GM10248 (cell line): ENCODE data around the gene SURF6.
"Not testable (repeated sequence)": the region's sequence is repeated elsewhere in the genome, so short reads cannot be mapped to it uniquely, and the experiment has no call there.

Experiments
- CTCF ChIA-PET: fragments of 300-600 bp; sonication (Branson Sonifier 250); formaldehyde crosslinking; extraction: SDS; loops from one replicate; lab custom pipeline; 2021; ENCODE audit warnings: antibody characterized with exemption; lab: Yijun Ruan, JAX
- POLR2A ChIA-PET: fragments of 350-650 bp; sonication (Branson Sonifier 250); formaldehyde crosslinking; extraction: SDS; loops from one replicate; lab custom pipeline; 2020; ENCODE audit warnings: antibody characterized with exemption; lab: Yijun Ruan, JAX
- DNase-seq: peaks from one replicate; pipeline ENCODE4 v3.0.0; 2012; ENCODE audit errors: extremely low spot score
- TF ChIP-seq, protein P1 (sequence below): IDR thresholded peaks from 2 replicates; pipeline ENCODE4 v1.5.1; 2012; ENCODE audit warnings: mild to moderate bottlenecking, low read depth; ENCODE audit errors: extremely low read depth, missing control alignments, control extremely low read depth

Gene SURF6

DNA sequence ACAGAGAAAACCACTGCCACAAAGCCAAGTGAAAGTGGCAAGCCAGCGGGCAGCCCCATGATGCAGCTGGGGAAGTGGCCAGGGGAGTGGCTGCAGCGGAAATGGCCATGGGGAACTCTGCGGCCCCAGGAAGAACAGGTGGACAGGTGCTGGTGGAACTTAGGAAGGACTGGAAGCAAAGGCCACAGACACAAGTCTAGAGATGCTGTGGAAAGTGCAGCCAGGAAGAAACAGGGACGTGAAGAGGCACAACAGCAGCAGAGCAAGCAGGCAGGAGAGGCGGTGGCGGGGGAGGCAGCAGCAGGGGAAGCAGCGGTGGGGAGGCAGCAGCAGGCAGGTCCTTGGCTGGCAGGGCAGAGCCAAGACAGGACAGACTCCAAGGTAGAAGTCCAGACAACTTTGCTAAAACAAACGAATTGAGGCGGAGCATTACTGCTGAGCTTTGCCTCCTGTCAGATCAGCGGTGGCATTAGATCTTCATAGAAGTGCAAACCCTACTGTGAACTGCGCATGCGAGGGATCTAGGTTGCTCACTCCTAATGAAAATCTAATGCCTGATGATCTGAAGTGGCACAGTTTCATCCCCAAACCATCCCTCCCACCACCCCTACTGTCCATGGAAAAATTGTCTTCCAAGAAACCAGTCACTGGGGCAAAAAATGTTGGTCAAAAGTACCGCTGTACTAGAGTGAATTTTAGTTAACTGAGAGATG lies 11.8 kb downstream of the SURF6 start:
- TF ChIP-seq, protein P1, sequence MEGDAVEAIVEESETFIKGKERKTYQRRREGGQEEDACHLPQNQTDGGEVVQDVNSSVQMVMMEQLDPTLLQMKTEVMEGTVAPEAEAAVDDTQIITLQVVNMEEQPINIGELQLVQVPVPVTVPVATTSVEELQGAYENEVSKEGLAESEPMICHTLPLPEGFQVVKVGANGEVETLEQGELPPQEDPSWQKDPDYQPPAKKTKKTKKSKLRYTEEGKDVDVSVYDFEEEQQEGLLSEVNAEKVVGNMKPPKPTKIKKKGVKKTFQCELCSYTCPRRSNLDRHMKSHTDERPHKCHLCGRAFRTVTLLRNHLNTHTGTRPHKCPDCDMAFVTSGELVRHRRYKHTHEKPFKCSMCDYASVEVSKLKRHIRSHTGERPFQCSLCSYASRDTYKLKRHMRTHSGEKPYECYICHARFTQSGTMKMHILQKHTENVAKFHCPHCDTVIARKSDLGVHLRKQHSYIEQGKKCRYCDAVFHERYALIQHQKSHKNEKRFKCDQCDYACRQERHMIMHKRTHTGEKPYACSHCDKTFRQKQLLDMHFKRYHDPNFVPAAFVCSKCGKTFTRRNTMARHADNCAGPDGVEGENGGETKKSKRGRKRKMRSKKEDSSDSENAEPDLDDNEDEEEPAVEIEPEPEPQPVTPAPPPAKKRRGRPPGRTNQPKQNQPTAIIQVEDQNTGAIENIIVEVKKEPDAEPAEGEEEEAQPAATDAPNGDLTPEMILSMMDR: no peak
- POLR2A ChIA-PET: no interaction called here
- no peak for DNase-seq
- CTCF ChIA-PET: no interaction called here

DNA sequence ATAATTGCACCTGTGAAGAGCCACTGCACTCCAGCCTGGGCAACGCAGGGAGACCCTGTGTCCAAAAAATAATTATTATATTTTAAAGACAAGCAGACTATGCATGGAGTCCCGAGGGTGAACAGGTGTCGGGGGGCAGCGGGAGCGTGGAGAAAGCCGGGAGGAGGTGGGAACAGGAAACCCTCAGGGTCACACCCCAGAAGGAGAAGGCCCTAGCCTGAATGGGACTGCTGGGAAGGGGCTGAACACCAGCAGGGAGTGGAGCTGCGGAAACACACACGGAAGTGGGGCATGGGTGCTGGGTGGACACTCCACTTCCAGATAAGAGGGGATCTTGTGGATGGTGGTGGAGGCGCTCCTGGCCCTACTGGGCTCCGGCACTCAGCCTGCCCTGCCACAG lies 12.8 kb downstream of the SURF6 start:
- ChIA-PET CTCF (no interaction called here), POLR2A (no interaction called here)
- no peak for DNase-seq
- TF ChIP-seq, protein P1: no peak

DNA sequence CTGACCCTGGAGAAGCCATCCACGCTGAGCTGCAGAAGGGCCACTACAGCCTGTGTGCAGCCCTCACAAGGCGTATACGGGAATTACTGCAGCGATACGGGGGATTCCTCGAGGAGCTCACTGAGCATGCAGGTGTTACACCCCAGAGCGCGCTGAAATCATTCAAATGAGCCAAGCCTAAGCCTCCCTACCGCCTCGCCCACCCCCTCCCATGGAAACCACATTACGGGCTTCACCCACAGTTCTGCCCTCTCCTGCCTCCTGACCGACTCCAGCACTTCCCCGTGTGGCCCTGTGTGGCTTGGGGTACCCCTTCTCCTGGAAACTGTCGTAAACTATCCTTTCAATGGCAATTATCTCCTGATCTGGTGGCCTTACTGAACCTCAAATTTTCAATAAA lies 13.3 kb downstream of the SURF6 start:
- TF ChIP-seq, protein P1: no peak
- DNase-seq: no peak
- POLR2A ChIA-PET: interaction anchor here (0.6 kb wide), 1 partner anchor 135 kb away, joined by 4 read pairs; no protein-coding TSS in a partner anchor
- CTCF ChIA-PET: no interaction called here

DNA sequence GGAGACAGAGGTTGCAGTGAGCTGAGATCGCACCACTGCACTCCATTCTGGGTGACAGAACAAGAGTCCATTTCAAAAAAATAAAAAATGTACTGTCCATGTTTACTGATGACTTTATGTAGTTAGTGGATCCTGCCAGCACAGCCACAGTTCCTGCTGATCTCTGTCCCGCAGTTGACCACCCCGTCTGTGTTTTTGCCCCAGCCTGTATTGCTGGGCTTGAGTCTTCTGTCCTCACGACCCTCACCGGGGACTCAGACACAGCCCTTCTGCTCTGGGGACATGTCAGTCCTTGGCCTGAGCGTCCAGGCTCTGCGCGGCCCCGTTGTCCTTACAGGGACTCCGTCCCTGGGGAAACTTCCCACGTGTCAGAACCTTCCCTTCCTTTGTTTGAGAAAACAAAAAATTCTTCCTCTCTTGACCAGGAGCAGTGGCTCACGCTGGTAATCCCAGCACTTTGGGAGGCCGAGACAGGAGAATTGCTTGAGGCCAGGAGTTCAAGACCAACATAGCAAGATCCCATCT lies 14.5 kb downstream of the SURF6 start:
- DNase-seq: no peak
- ChIA-PET POLR2A (no interaction called here), CTCF (interaction anchor here (0.8 kb wide), 1 partner anchor 8 kb away, joined by 4 read pairs; no protein-coding TSS in a partner anchor)
- TF ChIP-seq, protein P1: no peak

DNA sequence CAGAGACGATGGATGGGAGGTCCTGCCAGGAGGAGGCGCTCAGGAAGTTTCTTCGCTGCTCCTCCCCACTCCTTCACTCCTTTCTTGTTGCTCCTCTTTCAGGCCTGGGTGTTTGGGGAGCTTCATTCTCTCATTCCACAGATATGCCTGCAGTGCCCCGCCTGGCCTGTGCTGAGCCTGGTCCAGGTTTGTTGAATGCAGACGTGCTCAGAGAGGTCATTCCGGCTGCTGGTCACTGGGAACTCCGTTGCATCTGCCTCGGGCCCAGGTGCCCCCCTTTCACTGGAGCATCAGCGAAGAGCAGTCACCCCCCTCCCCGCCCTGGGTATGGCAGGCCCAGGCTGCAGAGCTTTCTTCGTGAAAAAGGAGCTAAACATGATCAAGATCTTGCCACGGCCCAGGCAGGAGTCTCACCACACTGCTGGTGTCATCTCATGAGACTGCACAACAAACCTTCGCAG lies 15.5 kb downstream of the SURF6 start:
- DNase-seq: no peak
- CTCF ChIA-PET: interaction anchor here (0.8 kb wide), 1 partner anchor 9 kb away, joined by 4 read pairs; no protein-coding TSS in a partner anchor
- POLR2A ChIA-PET: no interaction called here
- TF ChIP-seq, protein P1: no peak

DNA sequence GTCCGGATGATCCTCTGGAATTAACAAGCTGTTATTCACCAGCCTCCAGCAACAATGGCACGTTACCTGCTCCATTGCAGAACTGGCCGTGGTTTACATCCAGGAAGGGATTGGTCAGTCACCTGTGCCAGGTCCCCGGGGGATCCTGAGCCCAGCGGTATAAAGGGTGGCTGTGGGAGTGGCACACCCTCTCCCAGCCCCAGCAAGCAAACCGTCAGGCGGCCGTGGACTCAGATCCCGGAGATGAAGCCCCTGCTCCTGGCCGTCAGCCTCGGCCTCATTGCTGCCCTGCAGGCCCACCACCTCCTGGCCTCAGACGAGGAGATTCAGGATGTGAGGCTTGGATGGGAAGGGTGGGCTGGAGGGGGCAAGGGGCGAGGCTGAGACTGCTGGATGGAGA lies 18.4 kb downstream of the SURF6 start:
- POLR2A ChIA-PET, CTCF ChIA-PET, DNase-seq: not testable (repeated sequence)

DNA sequence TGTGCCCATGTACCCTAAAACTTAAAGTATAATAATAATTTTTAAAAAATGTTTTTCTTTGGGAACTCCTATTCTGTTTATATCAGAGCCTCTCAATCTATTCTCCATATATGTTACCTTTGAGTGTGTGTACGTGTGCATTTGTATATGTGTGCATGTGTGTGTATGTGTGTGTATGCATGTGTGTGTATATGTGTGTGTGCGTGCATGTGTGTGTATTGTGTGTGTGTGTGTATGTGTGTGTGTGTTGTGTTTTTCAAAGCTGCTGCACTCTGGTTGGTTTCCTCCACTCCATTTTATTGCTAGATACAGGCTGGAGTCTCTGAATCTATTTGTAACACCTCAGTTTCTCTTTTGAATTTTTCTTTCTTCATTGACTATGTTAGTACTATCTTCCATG lies 20.0 kb downstream of the SURF6 start:
- POLR2A ChIA-PET: no interaction called here
- CTCF ChIA-PET: no interaction called here
- TF ChIP-seq, protein P1: no peak
- DNase-seq: no peak
